GM19035 (cell line): ENCODE data around the gene BAIAP2.

Source experiments
- ATAC-seq: cut with Tn5 transposase; IDR thresholded peaks from one replicate; pipeline ENCODE4 v1.9.1; 2021; ENCODE audit not compliant: unreplicated experiment

Gene BAIAP2

GRCh38 chr17:81084680-81085419 is 49.9 kb downstream of the BAIAP2 start:
- no peak for ATAC-seq

DNA sequence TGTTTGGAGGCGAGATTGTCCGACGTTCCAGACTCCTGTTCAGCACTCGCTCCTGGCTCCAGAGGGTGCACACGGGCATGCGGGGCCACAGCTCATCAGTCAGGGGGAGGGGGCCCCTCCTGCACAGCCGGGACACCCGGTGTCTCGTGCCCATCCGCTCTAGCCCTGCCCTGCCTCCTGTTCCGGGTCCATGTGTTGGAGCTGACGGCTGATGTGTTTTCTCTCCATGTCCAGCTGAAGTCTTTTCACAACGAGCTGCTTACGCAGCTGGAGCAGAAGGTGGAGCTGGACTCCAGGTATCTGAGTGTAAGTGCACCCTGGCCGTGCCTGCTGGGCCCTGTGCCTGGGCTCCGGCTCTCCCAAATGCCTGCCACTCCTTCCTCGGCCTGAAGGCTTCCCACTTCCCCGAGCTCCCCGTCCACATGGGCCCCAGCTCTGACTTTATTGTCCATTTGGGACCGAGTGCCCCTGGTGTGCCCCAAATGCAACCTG is 50.5 kb downstream of the BAIAP2 start:
- ATAC-seq, result no peak

GRCh38 chr17:81086789-81087551 is 52.0 kb downstream of the BAIAP2 start:
- ATAC-seq, result no peak

- ATAC-seq, result no peak
These were observed 55.6 kb downstream of the BAIAP2 start for GRCh38 chr17:81090361-81091136.

DNA sequence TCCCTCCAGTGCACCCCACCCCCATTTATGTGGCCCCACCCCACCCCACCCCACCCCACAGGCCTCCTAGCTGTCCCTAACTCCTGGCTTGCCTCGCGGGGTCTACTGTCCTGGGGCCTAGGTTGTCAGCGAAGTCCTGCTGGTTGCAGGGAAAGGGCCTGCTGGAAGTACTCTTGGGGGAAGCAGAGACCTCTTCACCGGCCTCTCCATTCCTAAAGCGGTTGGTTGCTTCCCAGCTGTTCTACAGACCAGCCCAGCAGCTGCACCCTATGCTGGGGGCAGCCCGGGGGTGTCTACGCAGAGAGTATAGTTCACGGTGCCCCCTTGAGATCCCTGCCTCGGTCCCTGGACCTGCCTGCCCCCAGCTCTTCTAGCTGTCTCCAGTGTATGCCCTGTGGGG is 56.2 kb downstream of the BAIAP2 start:
- no peak for ATAC-seq

DNA sequence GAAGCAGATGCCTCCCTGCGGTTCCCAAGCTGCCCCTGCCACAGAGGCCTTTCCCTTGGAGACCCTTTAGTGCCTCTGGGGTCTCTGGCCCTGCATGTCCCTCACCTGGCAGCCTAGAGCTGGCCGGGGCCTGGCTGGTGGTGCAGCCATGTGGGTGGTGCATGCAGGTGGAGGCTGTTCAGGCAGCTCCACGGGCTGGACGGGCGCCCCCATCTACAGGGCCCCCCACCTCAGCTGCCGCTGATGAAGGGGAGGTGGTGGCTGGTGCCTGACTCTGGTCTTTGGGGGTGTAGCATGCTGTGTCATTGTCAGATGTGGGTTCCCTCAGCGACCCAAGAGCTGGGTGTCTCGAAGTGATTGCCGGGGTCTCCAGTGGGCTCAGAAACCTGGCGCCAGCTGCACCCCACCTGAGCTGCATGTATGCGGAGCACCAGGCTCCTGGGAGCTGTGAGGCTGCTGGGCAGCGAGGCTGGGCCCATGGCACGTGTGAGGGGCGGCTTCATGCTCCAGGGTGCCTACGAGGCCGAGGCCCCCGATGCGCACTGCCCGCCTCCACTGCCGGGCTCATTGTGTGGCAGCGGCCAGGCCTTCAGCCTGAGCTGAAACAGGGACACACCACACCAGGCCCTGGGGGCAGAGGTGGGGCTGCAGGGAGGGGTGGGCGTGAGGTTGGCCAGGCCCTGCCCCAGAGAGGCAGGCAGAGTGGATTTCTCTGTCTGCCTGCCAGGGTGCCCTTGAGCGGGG is 57.0 kb downstream of the BAIAP2 start:
- no peak for ATAC-seq

GRCh38 chr17:81092518-81093095 is 57.7 kb downstream of the BAIAP2 start:
- ATAC-seq, result no peak

- ATAC-seq, result no peak
These were observed 58.9 kb downstream of the BAIAP2 start for GRCh38 chr17:81093619-81094508.

GRCh38 chr17:81094509-81095382 is 59.8 kb downstream of the BAIAP2 start:
- no peak for ATAC-seq

GRCh38 chr17:81095383-81095762 is 60.4 kb downstream of the BAIAP2 start:
- no peak for ATAC-seq

- ATAC-seq, result no peak
These were observed 61.8 kb downstream of the BAIAP2 start for GRCh38 chr17:81096741-81097133.

- no peak for ATAC-seq
These were observed 62.4 kb downstream of the BAIAP2 start for GRCh38 chr17:81097134-81097942.

- no peak for ATAC-seq
These were observed 63.0 kb downstream of the BAIAP2 start for GRCh38 chr17:81097943-81098308.

DNA sequence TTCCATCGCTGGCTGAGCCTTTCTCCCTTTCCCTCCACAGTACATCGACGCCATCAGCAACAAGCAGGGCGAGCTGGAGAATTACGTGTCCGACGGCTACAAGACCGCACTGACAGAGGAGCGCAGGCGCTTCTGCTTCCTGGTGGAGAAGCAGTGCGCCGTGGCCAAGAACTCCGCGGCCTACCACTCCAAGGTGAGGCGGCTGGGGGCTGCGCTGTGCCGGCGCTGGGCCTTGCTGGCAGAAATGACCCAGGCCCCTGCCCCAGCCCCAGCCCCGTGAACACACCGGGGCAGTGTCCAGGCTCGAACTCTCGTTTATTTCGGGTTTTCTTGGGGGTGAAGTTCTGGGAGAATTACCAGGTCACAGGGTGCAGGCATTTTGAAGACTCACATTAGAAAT is 64.9 kb downstream of the BAIAP2 start:
- ATAC-seq, result no peak

GRCh38 chr17:81100668-81101067 is 65.7 kb downstream of the BAIAP2 start:
- ATAC-seq, result no peak

DNA sequence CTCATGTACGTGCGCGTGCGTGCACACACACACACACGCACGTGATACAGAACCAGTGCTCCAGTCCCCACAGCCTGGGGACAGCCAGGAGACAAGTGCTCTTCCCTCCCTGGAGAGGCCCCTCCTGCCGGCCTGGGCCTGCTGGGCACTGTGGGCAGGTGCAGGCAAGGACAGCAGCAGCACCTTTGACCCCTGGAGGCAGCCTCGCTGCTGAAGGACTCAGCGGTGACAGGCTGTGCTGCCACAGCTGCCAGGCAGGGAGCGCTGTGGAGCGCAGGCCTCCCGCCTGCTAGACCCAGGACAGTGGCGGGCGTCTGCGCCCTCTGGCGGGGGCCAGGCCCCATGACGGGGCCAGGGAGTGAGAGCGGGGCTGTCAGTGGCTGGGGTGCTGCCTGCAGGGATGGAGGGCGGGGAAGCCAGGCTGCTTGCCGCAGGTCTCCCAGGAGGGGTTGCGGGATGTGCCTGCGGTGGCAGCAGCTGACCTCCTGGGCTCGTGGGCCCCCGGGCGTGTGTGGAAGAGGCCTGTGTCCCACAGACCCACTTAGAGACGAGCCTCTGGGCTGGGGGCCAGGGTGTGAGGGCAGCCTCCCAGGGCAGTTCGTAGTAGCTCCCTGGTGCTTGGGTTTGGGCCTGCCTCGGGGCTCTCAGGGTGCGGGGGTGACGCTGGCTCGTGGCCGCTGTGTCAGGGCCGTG is 66.8 kb downstream of the BAIAP2 start:
- ATAC-seq, result peak; percentile 78

- ATAC-seq, result no peak
These were observed 67.4 kb downstream of the BAIAP2 start for GRCh38 chr17:81102352-81102751.
